Adipocyte (in vitro differentiated cells): ENCODE data around the gene FYN.

Experiments used
- DNase-seq: peaks from one replicate; pipeline ENCODE4 v3.0.0-alpha.2; 2015; ENCODE audit warnings: low read depth
- H3K27me3 ChIP-seq: replicated peaks from 2 replicates; pipeline ENCODE4 v1.7.0; 2013; ENCODE audit warnings: mild to moderate bottlenecking, low read length, moderate library complexity; ENCODE audit not compliant: control insufficient read depth, insufficient read depth
- H3K36me3 ChIP-seq: 2 replicates; pipeline ENCODE4 v1.7.0; 2013; ENCODE audit warnings: low read length, mild to moderate bottlenecking, moderate library complexity; ENCODE audit not compliant: control insufficient read depth, insufficient read depth, severe bottlenecking
- H3K4me1 ChIP-seq: 2 replicates; pipeline ENCODE4 v1.7.0; 2013; ENCODE audit warnings: mild to moderate bottlenecking, low read length, moderate library complexity; ENCODE audit not compliant: control insufficient read depth, insufficient read depth
- H3K4me3 ChIP-seq: 2 replicates; pipeline ENCODE4 v1.7.0; 2013; ENCODE audit warnings: mild to moderate bottlenecking, low read length, moderate library complexity
- H3K9ac ChIP-seq: 2 replicates; pipeline ENCODE4 v1.7.0; 2013; ENCODE audit warnings: mild to moderate bottlenecking, low read length, moderate library complexity
- H3K9me3 ChIP-seq: 2 replicates; pipeline ENCODE4 v1.7.0; 2013; ENCODE audit warnings: mild to moderate bottlenecking, low read length, moderate library complexity; ENCODE audit not compliant: control insufficient read depth

FYN gene

GRCh38 chr6:111715321-111715720, 157.9 kb downstream of the FYN start:
- H3K9ac ChIP-seq = no peak overlapping the region
- peaks cover 79% of the 10 kb centered on the region for H3K36me3 ChIP-seq
- peaks cover 28% of the 10 kb centered on the region for H3K4me1 ChIP-seq
- no peak for DNase-seq
- H3K27me3 ChIP-seq = no peaks in the 10 kb centered on the region
- no peak overlapping the region for H3K4me3 ChIP-seq
- no peaks in the 10 kb centered on the region for H3K9me3 ChIP-seq

- Histone ChIP-seq H3K4me3 (no peak overlapping the region), H3K9ac (no peak overlapping the region), H3K9me3 (no peaks in the 10 kb centered on the region), H3K4me1 (peaks cover 32% of the 10 kb centered on the region), H3K36me3 (peaks cover 76% of the 10 kb centered on the region), H3K27me3 (no peaks in the 10 kb centered on the region)
- DNase-seq = no peak
These were observed 158.6 kb downstream of the FYN start for GRCh38 chr6:111714416-111715270.

GRCh38 chr6:111713811-111714210, 159.4 kb downstream of the FYN start:
- Histone ChIP-seq H3K36me3 (peaks cover 70% of the 10 kb centered on the region), H3K4me1 (peaks cover 25% of the 10 kb centered on the region), H3K9ac (no peak overlapping the region), H3K27me3 (no peaks in the 10 kb centered on the region), H3K9me3 (no peaks in the 10 kb centered on the region), H3K4me3 (no peak overlapping the region)
- no peak for DNase-seq

- Histone ChIP-seq H3K36me3 (peaks cover 70% of the 10 kb centered on the region), H3K4me3 (no peak overlapping the region), H3K4me1 (peaks cover 19% of the 10 kb centered on the region), H3K9ac (no peak overlapping the region), H3K9me3 (no peaks in the 10 kb centered on the region), H3K27me3 (no peaks in the 10 kb centered on the region)
- no peak for DNase-seq
These were observed 160.0 kb downstream of the FYN start for GRCh38 chr6:111713236-111713635.

GRCh38 chr6:111711984-111712752, 161.1 kb downstream of the FYN start:
- Histone ChIP-seq H3K4me3 (no peak overlapping the region), H3K9me3 (no peaks in the 10 kb centered on the region), H3K4me1 (peaks cover 27% of the 10 kb centered on the region), H3K9ac (peak overlapping the region; percentile 69), H3K36me3 (peaks cover 70% of the 10 kb centered on the region), H3K27me3 (no peaks in the 10 kb centered on the region)
- peak; percentile 67 for DNase-seq

GRCh38 chr6:111711476-111711875, 161.8 kb downstream of the FYN start:
- Histone ChIP-seq H3K4me3 (no peak overlapping the region), H3K9ac (peak overlapping the region; percentile 69), H3K27me3 (no peaks in the 10 kb centered on the region), H3K36me3 (peaks cover 69% of the 10 kb centered on the region), H3K4me1 (peaks cover 34% of the 10 kb centered on the region), H3K9me3 (no peaks in the 10 kb centered on the region)
- DNase-seq = no peak

GRCh38 chr6:111710911-111711310, 162.3 kb downstream of the FYN start:
- Histone ChIP-seq H3K27me3 (no peaks in the 10 kb centered on the region), H3K9me3 (no peaks in the 10 kb centered on the region), H3K36me3 (peaks cover 71% of the 10 kb centered on the region), H3K4me1 (peaks cover 36% of the 10 kb centered on the region), H3K9ac (peak overlapping the region; percentile 69), H3K4me3 (no peak overlapping the region)
- no peak for DNase-seq

- Histone ChIP-seq H3K9ac (peak overlapping the region; percentile 69), H3K4me1 (peaks cover 36% of the 10 kb centered on the region), H3K4me3 (no peak overlapping the region), H3K36me3 (peaks cover 71% of the 10 kb centered on the region), H3K27me3 (no peaks in the 10 kb centered on the region), H3K9me3 (no peaks in the 10 kb centered on the region)
- no peak for DNase-seq
These were observed 162.8 kb downstream of the FYN start for GRCh38 chr6:111710439-111710838.

GRCh38 chr6:111709615-111710398, 163.4 kb downstream of the FYN start:
- H3K9ac ChIP-seq = peak overlapping the region; percentile 69
- peaks cover 70% of the 10 kb centered on the region for H3K36me3 ChIP-seq
- H3K9me3 ChIP-seq = no peaks in the 10 kb centered on the region
- peak; percentile 91 for DNase-seq
- peaks cover 36% of the 10 kb centered on the region for H3K4me1 ChIP-seq
- no peak overlapping the region for H3K4me3 ChIP-seq
- H3K27me3 ChIP-seq = no peaks in the 10 kb centered on the region

GRCh38 chr6:111709201-111709600, 164.1 kb downstream of the FYN start:
- H3K27me3 ChIP-seq = no peaks in the 10 kb centered on the region
- DNase-seq = no peak
- H3K4me1 ChIP-seq = peaks cover 36% of the 10 kb centered on the region
- H3K4me3 ChIP-seq = no peak overlapping the region
- H3K9ac ChIP-seq = peak overlapping the region; percentile 32
- H3K9me3 ChIP-seq = no peaks in the 10 kb centered on the region
- peaks cover 66% of the 10 kb centered on the region for H3K36me3 ChIP-seq

GRCh38 chr6:111707773-111708172, 165.5 kb downstream of the FYN start:
- Histone ChIP-seq H3K4me3 (no peak overlapping the region), H3K27me3 (no peaks in the 10 kb centered on the region), H3K4me1 (peaks cover 36% of the 10 kb centered on the region), H3K36me3 (peaks cover 66% of the 10 kb centered on the region), H3K9me3 (no peaks in the 10 kb centered on the region), H3K9ac (no peak overlapping the region)
- no peak for DNase-seq
